Activated CD8-positive, alpha-beta T cell treated with anti-CD3 and anti-CD28 coated beads for 36 hours (primary cell): ENCODE data around the gene DIS3L. TPM values are rescaled to one million over a fixed set of nuclear protein-coding genes. Genes with fewer than 3 reads are reported as not detected.
A peak's percentile ranks its signal among the peaks of the same experiment; 100 is the strongest.

Experiments used
- ATAC-seq: fragments of 200-7000 bp; cut with Tn5 transposase; one replicate; pipeline ENCODE4 v1.10.0; 2021; ENCODE audit warnings: mild to moderate bottlenecking, moderate library complexity
- CTCF ChIA-PET: fragments of 350-600 bp; sonication (Branson Sonifier 250); formaldehyde crosslinking; loops from one replicate; lab custom pipeline; 2021; ENCODE audit warnings: antibody characterized with exemption; lab: Charles Lee
- POLR2A ChIA-PET: fragments of 350-600 bp; sonication (Branson Sonifier 250); formaldehyde crosslinking; loops from one replicate; lab custom pipeline; 2021; ENCODE audit warnings: antibody characterized with exemption; lab: Charles Lee
- DNase-seq: peaks from one replicate; pipeline ENCODE4 v3.0.0-alpha.2; 2020
- H3K27ac Mint-ChIP-seq: one replicate; pipeline ENCODE4 v1.8.0; 2021; ENCODE audit warnings: mild to moderate bottlenecking, mixed read lengths
- H3K27me3 Mint-ChIP-seq: one replicate; pipeline ENCODE4 v1.8.0; 2021; ENCODE audit warnings: mixed read lengths
- H3K36me3 Mint-ChIP-seq: one replicate; pipeline ENCODE4 v1.8.0; 2021; ENCODE audit warnings: low read depth, mixed read lengths
- H3K4me1 Mint-ChIP-seq: one replicate; pipeline ENCODE4 v1.8.0; 2021; ENCODE audit warnings: low read depth, mixed read lengths
- H3K4me3 Mint-ChIP-seq: one replicate; pipeline ENCODE4 v1.8.0; 2021; ENCODE audit warnings: mild to moderate bottlenecking, moderate library complexity, mixed read lengths
- H3K9me3 Mint-ChIP-seq: one replicate; pipeline ENCODE4 v1.8.0; 2021; ENCODE audit warnings: mixed read lengths
- intact Hi-C: fragments of 100-400 bp; cut with micrococcal nuclease; formaldehyde crosslinking; loops from one replicate; pipeline ENCODE4 v1.10.0; 2022
- total RNA-seq, 2 experiments: library from RNA; stranded (reverse); gene quantifications; one replicate each; pipeline ENCODE4 v1.2.3, GENCODE V29; 2021
- TF ChIP-seq, protein P1 (sequence below): fragments of 200-600 bp; IDR thresholded peaks from one replicate; pipeline ENCODE4 v1.8.0; 2022; ENCODE audit warnings: antibody characterized with exemption, mild to moderate bottlenecking

Gene DIS3L
- total RNA-seq, 2 experiments from 2014 or later, result 23.6 to 23.7 TPM

DNA sequence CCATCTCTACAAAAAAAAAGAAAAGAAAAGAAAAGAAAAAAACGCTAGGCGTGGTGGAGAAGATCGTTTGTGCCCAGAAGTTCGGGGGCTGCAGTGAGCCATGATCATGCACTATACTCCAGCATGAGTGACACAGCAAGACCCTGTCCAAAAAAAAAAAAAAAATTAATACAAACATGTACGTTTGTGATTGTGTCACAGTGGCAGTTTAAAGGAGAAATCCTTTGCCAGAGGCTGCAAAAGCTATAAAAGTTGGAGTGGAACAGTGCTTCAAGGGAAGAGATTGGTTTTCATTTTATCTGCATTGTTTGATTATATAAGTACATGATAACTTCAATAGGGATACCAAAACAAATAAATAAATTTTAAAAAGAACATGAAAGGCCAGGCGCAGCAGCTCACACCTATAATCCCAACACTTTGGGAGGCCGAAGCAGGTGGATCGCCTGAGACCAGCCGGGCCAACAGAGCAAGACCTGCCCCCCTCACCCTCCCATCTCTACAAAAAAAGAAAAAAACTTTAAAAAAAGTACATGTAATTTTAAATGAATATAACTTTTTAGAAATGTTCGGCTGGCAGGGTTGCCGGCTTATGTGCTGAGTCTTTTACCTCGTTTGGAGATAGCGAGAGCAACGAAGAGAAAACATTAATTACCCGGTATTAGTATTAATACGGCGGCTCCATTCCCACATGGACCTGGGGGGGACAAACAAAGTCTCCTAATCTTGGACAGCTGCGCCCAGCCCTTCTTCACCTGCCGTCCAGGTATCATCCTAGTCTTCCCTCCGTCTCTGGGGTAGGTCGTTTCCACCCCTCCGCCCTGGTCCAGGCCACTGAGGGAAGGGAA lies 573 bp upstream of the DIS3L start:
- POLR2A ChIA-PET, result interaction anchor here (0.7 to 3.2 kb wide), 5 partner anchors 205 to 988 kb away, joined by 3 to 17 read pairs (median 4); partner anchors contain the start of genes RNU5B-1, SNAPC5 and ZWILCH
- ATAC-seq (no peak), DNase-seq (no peak)
- peaks cover 42% of the 10 kb centered on the region for H3K4me1 Mint-ChIP-seq
- no peaks in the 10 kb centered on the region for H3K27me3 Mint-ChIP-seq
- H3K4me3 Mint-ChIP-seq, result peak overlapping the region; percentile 79
- CTCF ChIA-PET, result interaction anchor here (1.5 kb wide), 1 partner anchor 61 kb away, joined by 3 read pairs; no protein-coding TSS in a partner anchor
- H3K36me3 Mint-ChIP-seq, result peaks cover 16% of the 10 kb centered on the region
- intact Hi-C loops, result loop anchor here (5.0 kb wide), 1 partner anchor 205 kb away; the partner anchor contains the start of gene SNAPC5
- TF ChIP-seq, protein P1, sequence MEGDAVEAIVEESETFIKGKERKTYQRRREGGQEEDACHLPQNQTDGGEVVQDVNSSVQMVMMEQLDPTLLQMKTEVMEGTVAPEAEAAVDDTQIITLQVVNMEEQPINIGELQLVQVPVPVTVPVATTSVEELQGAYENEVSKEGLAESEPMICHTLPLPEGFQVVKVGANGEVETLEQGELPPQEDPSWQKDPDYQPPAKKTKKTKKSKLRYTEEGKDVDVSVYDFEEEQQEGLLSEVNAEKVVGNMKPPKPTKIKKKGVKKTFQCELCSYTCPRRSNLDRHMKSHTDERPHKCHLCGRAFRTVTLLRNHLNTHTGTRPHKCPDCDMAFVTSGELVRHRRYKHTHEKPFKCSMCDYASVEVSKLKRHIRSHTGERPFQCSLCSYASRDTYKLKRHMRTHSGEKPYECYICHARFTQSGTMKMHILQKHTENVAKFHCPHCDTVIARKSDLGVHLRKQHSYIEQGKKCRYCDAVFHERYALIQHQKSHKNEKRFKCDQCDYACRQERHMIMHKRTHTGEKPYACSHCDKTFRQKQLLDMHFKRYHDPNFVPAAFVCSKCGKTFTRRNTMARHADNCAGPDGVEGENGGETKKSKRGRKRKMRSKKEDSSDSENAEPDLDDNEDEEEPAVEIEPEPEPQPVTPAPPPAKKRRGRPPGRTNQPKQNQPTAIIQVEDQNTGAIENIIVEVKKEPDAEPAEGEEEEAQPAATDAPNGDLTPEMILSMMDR, result no peak
- peak overlapping the region; percentile 86 for H3K27ac Mint-ChIP-seq
- H3K9me3 Mint-ChIP-seq, result no peaks in the 10 kb centered on the region

DNA sequence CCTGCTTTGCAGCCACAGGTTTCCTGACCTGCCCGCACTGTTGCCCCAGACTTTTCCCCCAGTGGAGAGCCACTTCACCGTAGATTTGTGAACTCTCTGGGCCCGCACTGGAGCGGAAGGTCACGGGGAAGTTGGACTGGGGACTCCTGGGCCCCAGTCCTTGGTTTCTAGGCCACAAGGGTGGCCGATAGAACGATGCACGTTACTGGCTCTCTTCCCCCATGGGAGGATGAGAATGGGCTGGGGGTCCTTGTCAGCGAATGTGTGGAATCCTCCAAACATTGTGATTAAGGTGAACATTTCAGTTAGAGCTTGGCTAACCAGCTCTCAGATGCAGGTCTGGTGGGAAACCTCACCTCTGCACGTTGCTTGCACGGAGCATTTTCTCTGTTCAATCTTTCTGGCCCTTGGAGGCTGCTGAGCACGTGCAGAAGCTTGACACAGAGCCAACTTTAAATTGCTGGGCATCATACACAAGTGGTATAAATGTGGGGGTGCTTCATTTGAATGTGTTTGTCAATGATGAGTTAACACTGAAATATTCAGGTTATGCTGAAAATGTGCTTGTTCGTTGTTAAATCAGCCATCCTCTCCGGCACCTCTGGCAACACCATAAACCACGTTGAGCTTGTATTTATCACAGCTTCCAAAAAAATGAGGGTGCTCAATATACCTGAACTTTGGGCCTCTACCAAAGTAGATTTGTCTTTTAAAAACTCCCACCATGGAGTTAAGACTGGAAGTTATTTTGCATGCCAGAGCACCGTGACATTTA lies 976 bp downstream of the DIS3L start:
- ATAC-seq (peak; percentile 37), DNase-seq (peak; percentile 63)
- peaks cover 42% of the 10 kb centered on the region for H3K4me1 Mint-ChIP-seq
- ChIA-PET CTCF (interaction anchor here (0.6 to 1.5 kb wide), 3 partner anchors 12 to 203 kb away, joined by 3 to 5 read pairs (median 3); partner anchors contain the start of gene SNAPC5), POLR2A (interaction anchor here (0.9 to 3.2 kb wide), 9 partner anchors 8 to 990 kb away, joined by 3 to 17 read pairs (median 3); partner anchors contain the start of genes RNU5B-1, RPL4, SNAPC5 and TIPIN)
- H3K4me3 Mint-ChIP-seq, result peak overlapping the region; percentile 89
- H3K36me3 Mint-ChIP-seq, result peaks cover 21% of the 10 kb centered on the region
- peak overlapping the region; percentile 94 for H3K27ac Mint-ChIP-seq
- intact Hi-C loops, result loop anchor here (5.0 kb wide), 1 partner anchor 203 kb away; the partner anchor contains the start of gene SNAPC5
- H3K9me3 Mint-ChIP-seq, result no peaks in the 10 kb centered on the region
- TF ChIP-seq, protein P1, result no peak
- H3K27me3 Mint-ChIP-seq, result no peaks in the 10 kb centered on the region

DNA sequence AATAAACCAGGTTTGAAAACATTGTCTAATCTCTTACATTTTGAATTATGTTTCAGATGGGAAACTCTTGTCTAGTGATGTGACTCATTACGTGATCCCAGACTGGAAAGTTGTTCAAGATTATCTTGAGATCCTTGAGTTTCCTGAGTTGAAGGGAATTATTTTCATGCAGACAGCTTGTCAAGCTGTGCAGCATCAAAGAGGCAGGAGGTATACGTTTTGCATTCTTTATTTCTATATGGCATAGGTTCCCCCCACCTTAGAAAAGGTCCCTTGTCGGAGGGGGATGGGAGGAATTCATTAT lies 1.5 kb downstream of the DIS3L start:
- DNase-seq (no peak), ATAC-seq (no peak)
- TF ChIP-seq, protein P1, result no peak
- peaks cover 21% of the 10 kb centered on the region for H3K36me3 Mint-ChIP-seq
- POLR2A ChIA-PET, result interaction anchor here (1.0 to 3.2 kb wide), 7 partner anchors 60 to 990 kb away, joined by 3 to 17 read pairs (median 3); partner anchors contain the start of genes RNU5B-1, RPL4, SNAPC5 and ZWILCH
- no peaks in the 10 kb centered on the region for H3K9me3 Mint-ChIP-seq
- intact Hi-C loops, result loop anchor here (5.0 kb wide), 1 partner anchor 202 kb away; the partner anchor contains the start of gene SNAPC5
- CTCF ChIA-PET, result interaction anchor here (0.6 to 1.5 kb wide), 2 partner anchors 11 to 203 kb away, joined by 3 to 5 read pairs; partner anchors contain the start of gene SNAPC5
- H3K27me3 Mint-ChIP-seq, result no peaks in the 10 kb centered on the region
- peak overlapping the region; percentile 94 for H3K27ac Mint-ChIP-seq
- peak overlapping the region; percentile 89 for H3K4me3 Mint-ChIP-seq
- H3K4me1 Mint-ChIP-seq, result peaks cover 42% of the 10 kb centered on the region

DNA sequence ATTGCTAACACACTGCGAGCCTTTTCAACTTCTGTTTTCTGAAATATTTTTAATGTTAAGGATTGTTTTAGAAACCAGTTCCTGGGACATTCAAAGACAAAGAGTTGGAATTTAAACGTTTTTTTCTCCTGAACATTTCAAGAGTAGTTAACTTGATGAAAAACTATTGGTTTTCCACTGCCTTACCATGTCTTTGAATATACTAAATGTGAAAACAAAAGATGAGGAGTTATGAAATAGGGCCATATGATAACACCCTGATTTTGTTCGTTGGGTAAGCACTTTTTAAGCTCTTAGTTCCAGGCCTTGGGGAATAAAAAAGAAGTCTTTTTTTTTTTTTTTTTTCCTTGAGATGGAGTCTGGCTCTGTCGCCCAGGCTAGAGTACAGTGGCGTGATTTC lies 2.8 kb downstream of the DIS3L start:
- Mint-ChIP-seq H3K27ac (no peak overlapping the region), H3K9me3 (no peaks in the 10 kb centered on the region), H3K36me3 (peaks cover 26% of the 10 kb centered on the region), H3K4me3 (no peak overlapping the region), H3K27me3 (no peaks in the 10 kb centered on the region), H3K4me1 (peaks cover 33% of the 10 kb centered on the region)
- DNase-seq (no peak), ATAC-seq (no peak)
- ChIA-PET POLR2A (interaction anchor here (3.2 kb wide), 1 partner anchor 203 kb away, joined by 17 read pairs; the partner anchor contains the start of gene SNAPC5), CTCF (no interaction called here)
- intact Hi-C loops, result no loop called here
- TF ChIP-seq, protein P1, result no peak
